H1 (cell line): Measurements from ENCODE around the gene AGPAT3. TPM values are rescaled to one million over a fixed set of nuclear protein-coding genes. Genes with fewer than 3 reads are reported as not detected.

Source experiments
- CTCF ChIA-PET: fragments of 300-600 bp; sonication (Branson Sonifier 250); formaldehyde crosslinking; loops from one replicate; lab custom pipeline; 2021; ENCODE audit not compliant: partially characterized antibody; lab: Charles Lee
- POLR2A ChIA-PET: fragments of 300-600 bp; sonication (Branson Sonifier 250); formaldehyde crosslinking; loops from one replicate; lab custom pipeline; 2021; ENCODE audit warnings: inconsistent platforms; ENCODE audit not compliant: partially characterized antibody; lab: Charles Lee
- DNase-seq, 2 experiments: peaks; one replicate each; pipeline versions ENCODE4 v3.0.0 to v3.0.0-alpha.2; 2010 to 2022; ENCODE audit warnings: low spot score in 2 of 2, low read depth in 1 of 2, mixed read lengths in 1 of 2
- FAIRE-seq: peaks from 2 replicates; lab custom pipeline; 2011; peaks lifted over from hg19 to GRCh38; lab: Jason Lieb, UNC
- H2AFZ ChIP-seq: 2 replicates; pipeline ENCODE4 v1.8.1; 2012; ENCODE audit warnings: low read length, inconsistent platforms
- H2AK5ac ChIP-seq: 2 replicates; pipeline ENCODE4 v1.6.1; 2013; ENCODE audit warnings: low read depth, low read length
- H2BK120ac ChIP-seq: replicated peaks from 2 replicates; pipeline ENCODE3; 2013; ENCODE audit warnings: low read depth, low read length, inconsistent platforms
- H2BK12ac ChIP-seq: 2 replicates; pipeline ENCODE4 v1.6.1; 2013; ENCODE audit warnings: low read depth, low read length
- H2BK15ac ChIP-seq: 2 replicates; pipeline ENCODE4 v1.6.1; 2013; ENCODE audit warnings: low read length
- H2BK20ac ChIP-seq: 2 replicates; pipeline ENCODE4 v1.6.1; 2013; ENCODE audit warnings: low read length
- H2BK5ac ChIP-seq: 2 replicates; pipeline ENCODE4 v1.6.1; 2013; ENCODE audit warnings: low read depth, low read length
- H3K14ac ChIP-seq: 2 replicates; pipeline ENCODE4 v1.6.1; 2013; ENCODE audit warnings: inconsistent platforms; ENCODE audit not compliant: insufficient read length
- H3K18ac ChIP-seq: 2 replicates; pipeline ENCODE4 v1.6.1; 2013; ENCODE audit warnings: low read length; ENCODE audit errors: extremely low read depth
- H3K23ac ChIP-seq: 2 replicates; pipeline ENCODE4 v1.6.1; 2013; ENCODE audit warnings: inconsistent platforms; ENCODE audit not compliant: insufficient read length
- H3K23me2 ChIP-seq: 2 replicates; pipeline ENCODE4 v1.6.1; 2013; ENCODE audit warnings: low read depth, low read length
- H3K27ac ChIP-seq: 2 replicates; pipeline ENCODE4 v1.6.1; 2011; ENCODE audit warnings: low read depth, low read length, inconsistent platforms
- H3K27me3 ChIP-seq, 4 experiments: replicated peaks in 1 of 4; 1 replicate in 1 of 4; 2 replicates in 3 of 4; pipeline versions ENCODE4 v1.6.1 to v1.8.1; 2011 to 2013; ENCODE audit warnings: low read length in 3 of 4, mild to moderate bottlenecking in 3 of 4, inconsistent platforms in 2 of 4, mixed read lengths in 2 of 4, moderate library complexity in 1 of 4; ENCODE audit not compliant: control insufficient read depth in 3 of 4, insufficient read depth in 3 of 4; ENCODE audit errors: extremely low read depth in 1 of 4
- H3K36me3 ChIP-seq, 4 experiments: 2 replicates each; pipeline versions ENCODE4 v1.6.1 to v1.8.1; 2011 to 2013; ENCODE audit warnings: mild to moderate bottlenecking in 4 of 4, low read length in 3 of 4, moderate library complexity in 2 of 4, control low read depth in 1 of 4, inconsistent platforms in 1 of 4; ENCODE audit not compliant: insufficient read depth in 4 of 4, control insufficient read depth in 2 of 4
- H3K4ac ChIP-seq: replicated peaks from 2 replicates; pipeline ENCODE3; 2013; ENCODE audit warnings: low read length, low read depth, mixed read lengths, inconsistent platforms; ENCODE audit not compliant: insufficient read length
- H3K4me1 ChIP-seq, 4 experiments: replicated peaks in 1 of 4; 1 replicate in 1 of 4; 2 replicates in 3 of 4; pipeline versions ENCODE4 v1.6.1 to v1.8.1; 2011 to 2013; ENCODE audit warnings: low read length in 3 of 4, inconsistent platforms in 2 of 4, mixed read lengths in 1 of 4; ENCODE audit not compliant: insufficient read depth in 4 of 4, control insufficient read depth in 3 of 4
- H3K4me2 ChIP-seq, 2 experiments: 2 replicates each; pipeline versions ENCODE4 v1.6.1 to v1.8.1; 2011 to 2013; ENCODE audit warnings: low read depth in 2 of 2, low read length in 2 of 2, control low read depth in 1 of 2, inconsistent platforms in 1 of 2, mild to moderate bottlenecking in 1 of 2; ENCODE audit not compliant: insufficient read depth in 1 of 2
- H3K4me3 ChIP-seq, 4 experiments: fragments of 200-600, 300-600 bp in 1 of 4; sonication (generic), shearing (Covaris generic), sonication (Bioruptor Twin) in 1 of 4; 2 replicates each; pipeline versions ENCODE4 v1.5.1 to v1.8.1; 2011 to 2016; ENCODE audit warnings: low read length in 4 of 4, low read depth in 3 of 4, control low read depth in 2 of 4, inconsistent platforms in 2 of 4, mild to moderate bottlenecking in 2 of 4, mixed read lengths in 1 of 4, moderate library complexity in 1 of 4; ENCODE audit not compliant: insufficient read depth in 2 of 4; ENCODE audit errors: extremely low read depth in 1 of 4
- H3K56ac ChIP-seq: replicated peaks from 2 replicates; pipeline ENCODE3; 2013; ENCODE audit warnings: low read depth, mild to moderate bottlenecking, mixed read lengths, low read length, inconsistent platforms; ENCODE audit not compliant: insufficient read length
- H3K79me1 ChIP-seq: 2 replicates; pipeline ENCODE4 v1.6.1; 2013; ENCODE audit warnings: low read depth, low read length, control low read depth
- H3K79me2 ChIP-seq, 2 experiments: 2 replicates each; pipeline versions ENCODE4 v1.6.1 to v1.8.1; 2012 to 2013; ENCODE audit warnings: low read length in 2 of 2, mild to moderate bottlenecking in 2 of 2, inconsistent platforms in 1 of 2; ENCODE audit not compliant: insufficient read depth in 2 of 2, control insufficient read depth in 1 of 2
- H3K9ac ChIP-seq, 4 experiments: replicated peaks in 1 of 4; 1 replicate in 1 of 4; 2 replicates in 3 of 4; pipeline versions ENCODE4 v1.6.1 to v1.8.1; 2011 to 2013; ENCODE audit warnings: low read depth in 3 of 4, low read length in 3 of 4, control low read depth in 2 of 4, mild to moderate bottlenecking in 2 of 4, moderate library complexity in 2 of 4, inconsistent platforms in 1 of 4; ENCODE audit errors: extremely low read depth in 1 of 4
- H3K9me3 ChIP-seq, 2 experiments: 2 replicates each; pipeline versions ENCODE4 v1.6.1 to v1.8.1; 2012 to 2013; ENCODE audit warnings: mild to moderate bottlenecking in 2 of 2, moderate library complexity in 2 of 2, control low read depth in 1 of 2, inconsistent platforms in 1 of 2, low read depth in 1 of 2, low read length in 1 of 2, mixed read lengths in 1 of 2; ENCODE audit not compliant: insufficient read depth in 2 of 2
- H4K20me1 ChIP-seq, 2 experiments: replicated peaks in 1 of 2; 2 replicates each; pipeline versions ENCODE3 to v1.8.1; 2011 to 2013; ENCODE audit warnings: inconsistent platforms in 2 of 2, low read length in 2 of 2, mild to moderate bottlenecking in 1 of 2; ENCODE audit not compliant: insufficient read depth in 2 of 2, control insufficient read depth in 1 of 2
- H4K5ac ChIP-seq: 2 replicates; pipeline ENCODE4 v1.6.1; 2013; ENCODE audit warnings: low read length, low read depth, mixed read lengths, inconsistent platforms; ENCODE audit not compliant: insufficient read length
- H4K8ac ChIP-seq: 2 replicates; pipeline ENCODE4 v1.8.0; 2013; ENCODE audit warnings: mild to moderate bottlenecking, moderate library complexity, low read length, inconsistent platforms; ENCODE audit not compliant: insufficient read depth; ENCODE audit errors: extremely low read depth
- H4K91ac ChIP-seq: replicated peaks from 2 replicates; pipeline ENCODE3; 2013; ENCODE audit warnings: low read length, mixed read lengths, inconsistent platforms; ENCODE audit not compliant: insufficient read length
- CREB1 ChIP-seq: IDR thresholded peaks from 2 replicates; pipeline ENCODE4 v1.6.1; 2012; ENCODE audit warnings: inconsistent platforms
- CTBP2 ChIP-seq: IDR thresholded peaks from 2 replicates; pipeline ENCODE4 v1.7.0; 2011; ENCODE audit warnings: borderline replicate concordance, mild to moderate bottlenecking, moderate library complexity, mixed read lengths, low read length; ENCODE audit not compliant: insufficient read depth, insufficient read length
- E2F6 ChIP-seq: IDR thresholded peaks from 2 replicates; pipeline ENCODE4 v1.6.1; 2012; ENCODE audit warnings: inconsistent platforms
- EGR1 ChIP-seq: IDR thresholded peaks from 2 replicates; pipeline ENCODE4 v1.6.1; 2011; ENCODE audit warnings: low read depth, low read length, borderline replicate concordance
- GABPA ChIP-seq: IDR thresholded peaks from 2 replicates; pipeline ENCODE4 v1.6.1; 2011; ENCODE audit warnings: mild to moderate bottlenecking, low read length, moderate library complexity, borderline replicate concordance; ENCODE audit not compliant: insufficient read depth
- JUN ChIP-seq: IDR thresholded peaks from 2 replicates; pipeline ENCODE4 v1.6.1; 2011; ENCODE audit warnings: low read depth, mild to moderate bottlenecking, improper control_type of control experiment, low read length
- POU5F1 ChIP-seq: IDR thresholded peaks from 2 replicates; pipeline ENCODE4 v1.6.1; 2011; ENCODE audit warnings: low read depth, mild to moderate bottlenecking, low read length, moderate library complexity
- RAD21 ChIP-seq, 2 experiments: IDR thresholded peaks in 1 of 2; conservative IDR thresholded peaks in 1 of 2; 2 replicates each; pipeline ENCODE4 v1.6.1; 2011; ENCODE audit warnings: low read depth in 2 of 2, low read length in 2 of 2, improper control_type of control experiment in 1 of 2, inconsistent platforms in 1 of 2, mild to moderate bottlenecking in 1 of 2, moderate library complexity in 1 of 2
- RFX5 ChIP-seq: IDR thresholded peaks from 2 replicates; pipeline ENCODE4 v1.6.1; 2011; ENCODE audit warnings: low read depth, low read length, improper control_type of control experiment, borderline replicate concordance
- YY1 ChIP-seq: IDR thresholded peaks from 2 replicates; pipeline ENCODE4 v1.6.1; 2011; ENCODE audit warnings: low read depth, mild to moderate bottlenecking, low read length
- WGBS, 2 experiments: shearing (Covaris generic) in 1 of 2; methylation state at CpG; one replicate each; pipeline versions ENCODE4 v1.1.6 to v1.1.7; 2013 to 2015; ENCODE audit warnings: low lambda C conversion rate in 2 of 2, mixed read lengths in 2 of 2, inconsistent platforms in 1 of 2, low coverage in 1 of 2, missing lambda C conversion rate in 1 of 2; ENCODE audit not compliant: insufficient replicate concordance in 2 of 2, insufficient coverage in 1 of 2, insufficient read length in 1 of 2; ENCODE audit errors: extremely low coverage in 1 of 2, missing lambda C conversion rate in 1 of 2; 5-methylcytosine and 5-hydroxymethylcytosine counted together
- polyA plus RNA-seq, 7 experiments: library from polyadenylated mRNA; depleted of rRNA in 3 of 7; stranded (reverse) in 5 of 7; unstranded in 2 of 7; fragments of >200 nt in 5 of 7; fragments of 200-250 nt in 2 of 7; gene quantifications; 1 replicate in 5 of 7; 2 replicates in 1 of 7; 4 replicates in 1 of 7; pipeline versions ENCODE4 v1.2.1 to v1.2.3, GENCODE V29; 2011 to 2013; ENCODE audit warnings: missing spikeins in 2 of 7, mixed read lengths in 2 of 7
- total RNA-seq: library from RNA; stranded (reverse); fragmentation: NEBNext Ultra II Directional; extraction: Animal tissue kit (Norgen Biotek cat#: 25700); gene quantifications from 2 replicates; pipeline ENCODE4 v1.2.1, GENCODE V29; 2021

Gene AGPAT3
- total and polyA plus RNA-seq, 2 of the 8 experiments (the other 6 are each of a cell fraction or from before 2014, with no cell fraction given), result 5.8 to 7.3 TPM

GRCh38 chr21:43848771-43849170 is 16.3 kb upstream of the AGPAT3 start:
- Histone ChIP-seq H3K9ac (no peak overlapping the region), H2AFZ (no peak overlapping the region), H3K9me3 (no peaks in the 10 kb centered on the region; a peak in 1 of 4 replicates), H3K4me1 (no peaks in the 10 kb centered on the region), H4K20me1 (no peaks in the 10 kb centered on the region), H2BK15ac (no peak overlapping the region), H3K18ac (no peak overlapping the region), H3K23ac (no peak overlapping the region), H4K8ac (no peak overlapping the region), H2AK5ac (no peak overlapping the region), H3K4me2 (no peak overlapping the region), H2BK20ac (no peak overlapping the region), H2BK5ac (no peak overlapping the region), H3K27me3 (no peaks in the 10 kb centered on the region), H4K5ac (no peak overlapping the region), H3K79me2 (no peaks in the 10 kb centered on the region), H3K23me2 (no peaks in the 10 kb centered on the region), H3K79me1 (no peaks in the 10 kb centered on the region), H2BK120ac (no peak overlapping the region), H3K4me3 (no peak overlapping the region), H3K14ac (no peak overlapping the region), H4K91ac (no peak overlapping the region), H3K27ac (no peak overlapping the region), H3K4ac (no peak overlapping the region), H3K36me3 (no peaks in the 10 kb centered on the region), H2BK12ac (no peak overlapping the region), H3K56ac (no peak overlapping the region)
- FAIRE-seq (no peak), DNase-seq (no peak)
- 91% methylated on average over 10 of the region's 10 CpGs; no CpG with 5 or more reads in 1 of the 2 experiments for WGBS, 2 experiments
- POLR2A ChIA-PET, result no interaction called here
- CTCF ChIA-PET, result interaction anchor here (0.6 to 10.4 kb wide), 6 partner anchors 15 to 92 kb away, joined by 3 to 73 read pairs (median 3); no protein-coding TSS in a partner anchor
- TF ChIP-seq GABPA, result no peak
- TF ChIP-seq CREB1, result no peak
- no peak for TF ChIP-seq CTBP2
- no peak for TF ChIP-seq JUN
- TF ChIP-seq YY1, result no peak
- no peak for TF ChIP-seq RFX5
- no peak for TF ChIP-seq RAD21 (IDR thresholded peaks at IDR 0.05 in 1 of 2, conservative IDR thresholded peaks at IDR 0.05 in 1 of 2; ENCODE audit: low read depth in 2 of 2, low read length in 2 of 2)
- no peak for TF ChIP-seq POU5F1
- TF ChIP-seq EGR1, result no peak
- no peak for TF ChIP-seq E2F6
